GM19240 (cell line): ENCODE measurements around the gene SCRG1.
A peak's percentile ranks its signal among the peaks of the same experiment; 100 is the strongest.

Experiments used
- DNase-seq: peaks from one replicate; pipeline ENCODE4 v3.0.0; 2011; ENCODE audit warnings: low spot score; ENCODE audit not compliant: insufficient read length

SCRG1 gene

DNA sequence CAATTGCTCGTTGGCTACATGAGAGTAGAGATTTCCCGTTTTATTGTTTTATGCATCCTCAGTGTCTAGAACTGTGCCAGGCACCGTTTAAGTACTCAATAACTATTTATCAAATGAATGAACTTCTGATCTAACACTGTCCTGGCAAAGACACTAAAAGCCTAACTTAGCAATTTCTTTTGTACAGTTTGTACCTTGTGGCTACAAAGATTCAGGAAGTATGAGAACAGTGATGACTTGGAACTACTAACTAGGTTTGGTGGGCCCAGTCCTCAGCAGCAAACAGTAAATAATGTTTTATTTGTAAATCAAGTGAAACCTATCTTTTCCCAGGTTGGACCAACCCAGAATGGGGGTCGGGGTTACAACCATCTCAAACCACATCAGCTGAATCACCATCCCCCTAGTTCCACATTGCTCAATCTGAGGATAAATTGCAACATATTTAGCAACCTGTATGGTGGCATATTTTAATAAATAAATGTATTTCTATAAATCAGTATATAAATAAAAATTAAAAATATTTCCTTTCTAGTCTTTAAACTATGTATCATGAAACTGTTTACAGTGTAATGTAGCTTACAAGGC, 12.3 kb upstream of the SCRG1 start:
- no peak for DNase-seq

DNA sequence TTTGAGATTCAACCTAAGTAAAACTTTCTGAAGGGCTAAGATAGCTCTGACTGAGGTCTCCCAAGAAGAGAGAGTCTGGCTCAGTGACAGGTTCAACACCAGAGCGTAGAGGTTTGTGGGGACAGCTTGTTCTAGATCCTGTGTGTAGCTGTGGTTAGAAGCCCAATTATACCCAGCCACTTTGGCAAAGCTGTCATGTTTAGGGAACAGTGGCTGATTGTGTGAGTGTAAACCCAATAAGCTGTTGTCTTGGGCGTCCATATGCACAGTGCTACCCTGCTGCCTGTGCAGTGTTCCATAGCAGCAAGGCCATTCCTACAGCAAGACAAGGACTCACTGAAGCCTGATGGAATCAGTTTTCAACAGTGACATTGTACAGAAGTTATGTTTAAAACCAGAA, 11.2 kb upstream of the SCRG1 start:
- DNase-seq, result no peak

DNA sequence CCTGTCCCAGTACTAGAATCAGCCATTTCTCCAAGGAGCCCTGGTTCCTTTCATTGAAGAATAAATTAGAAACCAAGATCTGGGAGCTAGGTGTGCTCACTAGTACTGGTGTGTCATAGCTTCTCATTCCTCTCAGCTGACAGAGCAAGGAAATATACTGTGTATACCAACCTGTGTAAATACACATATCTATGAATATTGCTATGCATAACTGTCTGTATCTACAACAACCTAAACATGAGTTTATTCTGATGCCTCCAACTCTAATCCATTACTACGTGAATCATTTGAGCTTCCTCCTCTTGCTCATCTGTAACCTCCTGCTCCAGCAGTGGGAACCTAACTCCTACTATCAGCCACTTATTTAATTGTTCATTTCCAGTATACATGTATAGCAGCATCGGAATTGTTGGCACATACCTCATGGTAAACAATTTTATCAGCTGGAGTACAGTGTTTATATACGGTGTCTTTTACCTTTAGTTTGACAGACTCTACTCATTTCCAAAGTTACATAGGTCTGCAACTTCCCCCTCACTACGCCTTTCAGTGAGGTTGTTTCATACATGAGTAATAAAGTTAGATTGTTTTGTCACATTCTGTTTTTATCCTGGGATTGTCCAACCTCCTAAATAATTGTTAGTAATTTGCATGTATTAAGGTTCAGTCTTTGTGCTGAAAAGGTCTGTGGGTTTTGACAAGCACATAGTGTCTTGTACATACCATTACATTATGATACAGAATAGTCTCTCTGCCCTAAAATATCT, 7.1 kb upstream of the SCRG1 start:
- no peak for DNase-seq

DNA sequence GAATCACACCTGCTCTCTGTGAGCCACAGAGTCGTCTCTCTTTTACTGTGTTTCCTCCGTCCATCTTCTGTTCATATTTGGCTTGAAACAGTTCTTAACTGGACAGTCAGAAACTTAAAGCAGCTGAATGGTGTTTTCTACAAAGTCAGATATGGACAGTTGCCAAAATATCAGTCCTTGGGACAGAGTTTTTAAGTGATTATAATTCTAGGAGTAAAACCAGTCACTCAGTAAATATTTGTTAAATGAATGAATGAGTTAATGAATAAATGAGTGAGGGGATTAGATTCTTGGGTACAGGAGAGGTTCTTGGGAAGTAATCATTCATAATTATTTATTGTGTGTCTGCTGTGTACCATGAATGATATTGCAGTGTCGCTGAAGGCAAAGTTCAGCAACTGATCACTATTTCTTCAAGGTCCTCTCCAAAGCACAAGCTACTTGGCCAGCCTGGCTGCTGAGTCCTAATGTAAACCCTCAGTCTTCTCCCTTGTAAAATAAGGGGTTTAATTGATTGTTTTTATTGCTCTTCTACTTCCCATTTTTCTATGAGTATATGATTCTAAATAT, 5.5 kb upstream of the SCRG1 start:
- DNase-seq, result no peak

DNA sequence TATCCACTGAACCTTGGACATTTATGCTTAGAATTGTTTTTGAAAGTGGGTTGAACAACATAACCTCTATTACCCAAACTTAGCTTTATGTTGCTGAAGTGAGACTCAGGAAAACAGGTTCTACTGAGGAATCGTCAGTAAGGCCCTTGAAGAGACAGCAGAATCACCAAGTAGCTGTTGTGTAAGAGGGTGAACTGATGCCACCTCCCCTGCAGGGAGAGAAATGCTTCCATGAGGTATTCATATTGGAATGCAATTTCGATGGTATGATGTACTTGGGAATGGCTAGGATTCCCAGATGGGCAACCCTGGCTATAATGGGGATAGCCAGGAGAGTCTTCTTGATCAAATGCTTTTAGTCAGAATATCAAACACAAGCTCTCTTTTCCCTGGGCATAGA, 4.1 kb upstream of the SCRG1 start:
- no peak for DNase-seq

DNA sequence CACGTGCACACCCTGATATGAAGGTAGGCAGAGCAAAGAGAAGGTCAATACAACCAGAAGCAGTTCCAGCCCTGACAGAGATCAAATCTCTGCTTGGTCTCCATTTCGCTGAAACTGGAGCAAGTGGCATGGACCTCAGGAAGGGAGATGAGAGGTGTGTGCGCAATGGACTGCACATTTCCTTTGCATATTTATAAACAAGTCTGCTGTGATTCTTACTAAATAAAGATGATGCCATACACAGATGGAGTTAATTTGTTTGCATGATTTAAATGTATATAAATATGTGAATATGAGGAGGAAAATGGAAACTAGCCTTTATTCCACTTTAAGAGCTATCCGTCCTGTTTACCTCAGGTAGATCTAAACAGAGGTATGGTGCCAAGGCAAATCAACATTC, 2.1 kb upstream of the SCRG1 start:
- DNase-seq, result no peak

DNA sequence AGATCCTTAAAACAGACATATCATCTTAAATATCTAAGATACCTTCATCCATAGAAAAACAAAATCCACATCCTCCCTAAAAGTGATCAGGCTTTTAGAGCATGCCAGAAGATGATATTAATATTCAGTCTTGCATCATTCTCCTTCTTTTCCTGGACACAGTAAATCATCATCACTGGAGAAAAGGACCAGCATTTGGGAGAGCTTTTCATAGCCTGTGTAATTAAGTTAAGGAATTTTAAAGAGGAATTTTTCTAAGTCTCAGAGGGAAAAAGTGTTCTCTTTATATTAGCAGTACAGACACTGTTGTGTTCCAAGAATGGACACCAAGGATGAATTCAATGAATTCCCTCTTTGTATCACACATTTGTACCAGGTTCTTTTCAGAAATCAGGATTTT, 696 bp downstream of the SCRG1 start:
- no peak for DNase-seq

DNA sequence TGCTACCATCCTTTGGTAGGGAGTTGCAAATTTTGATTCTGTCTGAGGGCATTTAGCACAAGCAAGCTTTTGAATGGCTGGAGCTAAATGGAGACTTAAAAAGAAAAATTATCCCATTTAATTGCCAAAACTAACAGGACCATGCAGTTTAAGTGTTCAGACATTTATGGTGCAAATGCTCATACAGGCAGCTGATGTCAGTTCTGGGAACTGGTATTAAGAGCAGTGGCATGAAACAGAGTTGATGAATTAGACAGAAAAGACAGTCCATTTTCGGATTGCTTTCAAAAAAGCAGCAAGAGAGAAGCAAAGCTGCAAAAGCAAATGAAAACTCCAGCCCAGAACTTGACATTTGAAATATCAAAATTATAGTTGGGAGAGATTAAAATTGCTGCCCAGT, 1.3 kb downstream of the SCRG1 start:
- DNase-seq, result no peak

DNA sequence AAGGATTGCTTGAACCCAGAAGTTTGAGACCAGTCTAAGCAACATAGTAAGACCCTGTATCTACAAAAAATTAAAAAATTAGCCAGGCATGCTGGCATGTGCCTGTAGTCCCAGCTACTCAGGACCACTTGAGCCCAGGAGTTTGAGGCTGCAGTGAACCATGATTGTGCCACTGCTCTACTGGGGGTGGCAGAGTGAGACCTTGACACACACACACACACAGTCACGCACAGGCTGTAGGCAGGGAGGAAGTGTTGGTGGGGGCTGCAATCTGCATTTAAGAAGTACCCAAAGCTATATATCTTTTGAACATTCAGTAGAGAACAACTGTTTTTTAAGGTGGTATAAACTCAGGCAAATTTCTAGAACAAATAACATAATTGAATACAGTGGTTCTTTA, 7.2 kb downstream of the SCRG1 start:
- DNase-seq, result no peak

DNA sequence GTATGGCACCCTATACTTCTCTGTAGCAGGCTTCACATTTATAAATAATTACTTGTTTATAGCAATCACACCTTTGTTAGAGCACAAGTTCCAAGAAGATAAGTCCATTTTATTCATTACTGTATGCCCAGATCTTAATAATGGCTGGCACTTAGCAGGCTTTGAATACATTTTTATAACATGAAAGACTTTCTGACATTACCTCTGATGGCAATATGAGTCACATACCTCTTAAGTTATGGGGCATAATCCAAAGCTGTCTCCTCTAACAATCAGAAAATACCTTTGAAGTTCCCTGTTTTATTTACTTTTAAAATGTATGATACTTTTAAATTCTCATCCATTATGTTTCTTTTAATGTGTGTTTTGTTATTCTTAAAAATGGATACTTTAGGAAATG, 12.2 kb downstream of the SCRG1 start:
- DNase-seq, result no peak

DNA sequence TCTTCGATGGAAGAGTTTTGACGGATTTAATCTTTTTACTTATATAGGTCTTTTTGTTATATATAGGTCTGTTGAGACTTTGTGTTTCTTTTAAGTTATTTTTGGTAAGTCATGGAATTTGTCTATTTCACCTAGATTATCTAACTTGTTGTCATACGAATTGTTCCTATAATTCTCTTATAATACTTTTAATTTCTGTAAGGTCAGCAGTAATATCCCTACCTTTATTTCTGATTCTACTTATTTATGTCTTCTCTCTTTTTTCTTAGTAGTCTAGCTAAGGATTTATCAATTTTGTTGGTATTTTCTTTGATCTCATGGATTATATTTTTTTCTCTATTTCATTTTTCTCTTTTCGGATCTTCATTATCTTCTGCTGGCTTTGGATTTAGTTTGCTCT, 16.6 kb downstream of the SCRG1 start:
- no peak for DNase-seq

DNA sequence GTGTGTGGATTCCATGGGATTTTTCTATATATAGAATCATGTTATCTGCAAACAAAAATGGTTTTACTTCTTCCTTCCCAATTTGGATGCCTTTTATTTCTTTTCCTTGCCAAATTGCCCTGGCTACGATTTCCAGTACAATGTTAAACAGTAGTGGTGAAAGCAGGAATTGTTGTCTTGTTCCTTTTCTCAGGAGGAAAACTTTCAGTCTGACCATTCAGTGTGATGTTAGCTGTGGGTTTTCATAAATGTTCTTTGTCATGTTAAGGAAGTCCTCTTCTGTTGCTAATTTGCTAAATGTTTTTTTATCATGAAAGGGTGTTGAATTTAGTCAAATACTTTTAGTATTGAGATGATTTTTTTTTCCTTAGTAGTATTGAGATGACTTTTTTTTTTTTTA, 17.3 kb downstream of the SCRG1 start:
- DNase-seq, result no peak

DNA sequence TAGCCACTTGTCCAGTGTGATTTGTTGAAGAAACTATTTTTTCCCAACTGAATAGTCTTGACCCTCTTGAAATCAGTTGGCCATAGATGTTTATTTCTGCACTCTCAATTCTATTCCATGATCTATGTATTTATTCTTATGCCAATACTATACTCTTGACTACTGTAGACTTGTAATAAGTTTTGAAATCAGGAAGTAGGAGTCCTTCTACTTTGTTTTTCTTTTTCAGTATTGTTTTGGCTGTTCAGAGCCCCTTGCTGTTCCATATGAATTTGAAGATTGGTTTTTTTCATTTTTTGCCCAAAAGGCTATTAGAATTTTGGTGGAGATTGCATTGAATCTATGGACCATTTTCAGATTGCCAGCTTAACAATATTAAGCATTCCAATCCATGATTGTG, 17.9 kb downstream of the SCRG1 start:
- DNase-seq, result no peak

DNA sequence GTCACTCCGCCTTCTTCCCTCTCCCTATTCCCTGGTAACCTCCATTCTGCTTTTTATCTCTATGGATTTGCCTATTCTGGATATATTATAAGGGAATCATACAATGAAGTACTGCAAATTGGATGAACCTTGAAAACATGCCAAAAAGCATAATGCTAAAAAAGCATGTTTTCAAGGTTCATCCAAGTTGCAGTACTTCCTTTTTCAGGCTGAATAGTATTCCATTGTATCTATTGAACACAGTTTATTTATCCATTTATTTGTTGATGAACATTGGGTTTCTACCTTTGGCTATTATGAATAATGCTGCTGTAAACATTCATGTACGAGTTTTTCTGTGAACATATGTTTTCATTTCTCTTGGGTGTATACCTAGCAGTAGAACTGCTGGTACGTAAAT, 19.0 kb downstream of the SCRG1 start:
- no peak for DNase-seq

DNA sequence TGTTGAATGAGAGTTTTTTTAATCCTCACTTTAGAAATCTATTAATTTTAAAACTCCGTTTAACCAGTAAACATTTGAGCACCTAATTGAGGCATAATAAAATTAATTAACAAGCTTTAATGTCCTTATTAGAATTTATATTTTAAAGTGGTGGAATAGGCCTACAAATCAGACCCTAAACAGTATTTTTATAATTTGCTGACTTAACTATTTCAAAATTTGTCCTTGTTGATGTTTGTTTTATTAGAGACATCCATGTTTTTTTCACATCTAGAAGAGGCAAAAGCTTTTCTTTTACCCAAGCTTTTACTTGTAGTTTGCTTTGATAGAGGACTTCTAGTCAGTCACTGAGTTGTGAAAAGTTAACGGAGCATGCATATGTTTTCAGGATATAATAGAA, 24.3 kb downstream of the SCRG1 start:
- no peak for DNase-seq

DNA sequence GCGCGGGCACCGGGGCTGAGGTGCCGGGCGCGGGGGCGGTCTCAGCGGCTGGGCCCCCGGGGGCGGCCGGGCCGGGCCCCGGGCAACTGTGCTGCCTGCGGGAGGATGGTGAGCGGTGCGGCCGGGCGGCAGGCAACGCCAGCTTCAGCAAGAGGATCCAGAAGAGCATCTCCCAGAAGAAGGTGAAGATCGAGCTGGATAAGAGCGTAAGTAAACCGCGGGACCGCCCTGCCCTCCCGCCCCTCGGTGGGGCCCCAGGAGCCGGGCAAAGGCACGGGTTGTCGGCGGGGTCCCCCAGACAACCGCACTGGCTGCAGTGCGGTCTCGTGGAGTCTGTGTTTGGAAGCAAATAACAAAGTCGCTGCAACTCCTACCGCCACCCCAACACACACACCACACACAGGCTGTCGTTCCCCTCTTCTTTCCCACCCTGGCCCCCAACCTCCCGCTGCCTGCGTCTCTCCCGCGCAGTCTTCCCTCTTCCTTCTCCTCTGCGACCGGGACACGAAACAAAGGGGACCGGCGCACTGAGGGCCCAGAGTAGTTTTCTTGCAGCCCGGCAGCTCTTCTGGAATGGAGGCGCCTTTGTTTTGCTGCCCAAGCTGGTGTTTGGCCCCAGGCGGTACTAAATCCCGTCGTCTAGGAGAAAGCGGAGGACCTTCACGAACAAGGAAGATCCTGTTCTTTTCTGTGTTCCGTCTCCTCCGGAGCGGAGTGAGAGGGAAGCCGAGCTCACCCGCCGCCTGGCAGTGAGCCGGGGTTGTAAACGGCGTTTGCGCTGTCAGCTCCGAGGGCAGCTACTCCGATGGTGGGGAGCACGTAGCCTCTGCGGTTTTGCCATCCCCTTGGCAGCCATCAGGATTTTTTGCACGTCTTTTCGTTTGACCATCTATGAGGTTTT, 27.4 kb downstream of the SCRG1 start:
- DNase-seq, result no peak

DNA sequence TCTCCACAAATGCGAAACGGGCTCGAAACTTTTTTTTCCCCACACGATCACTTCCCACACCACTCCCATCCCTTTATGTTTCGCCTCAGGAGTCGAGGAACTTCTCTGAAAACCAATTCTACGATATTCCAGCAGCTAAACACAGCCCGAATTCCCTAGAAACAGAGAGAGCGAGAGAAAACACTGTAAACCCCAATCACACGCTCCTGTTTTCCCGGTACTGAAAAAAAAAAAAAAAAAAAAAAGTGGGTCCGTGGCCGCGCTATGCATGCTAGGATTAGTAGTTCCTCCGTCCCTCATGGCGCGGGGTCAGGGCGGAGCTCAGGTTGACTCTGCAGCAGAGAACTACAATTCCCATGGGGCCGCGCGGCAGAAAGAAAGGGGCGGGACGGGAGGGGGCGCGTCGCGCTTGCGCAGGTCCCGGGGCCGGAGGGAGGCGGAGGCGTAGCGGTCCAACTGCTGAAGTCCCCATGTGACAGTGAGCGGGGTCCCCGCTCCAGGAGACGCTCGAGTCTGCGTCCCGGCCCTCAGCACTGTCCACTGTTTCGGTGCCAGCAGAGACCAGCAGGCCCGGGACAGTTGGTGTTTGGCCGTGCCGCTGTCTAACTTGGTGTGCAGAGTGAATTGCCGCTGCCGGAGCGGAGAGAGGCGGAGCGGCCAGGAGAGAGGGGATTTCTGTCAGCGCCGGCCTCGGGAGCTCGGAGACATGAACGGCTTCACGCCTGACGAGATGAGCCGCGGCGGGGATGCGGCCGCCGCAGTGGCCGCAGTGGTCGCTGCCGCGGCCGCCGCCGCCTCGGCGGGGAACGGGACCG, 28.2 kb downstream of the SCRG1 start, which contains the start of gene SAP30:
SAP30 (plus strand) TSS at position 478 of the 815 bp plus-strand sequence; CDS start at position 707, 229 bp downstream.
- DNase-seq, result peak; percentile 59

DNA sequence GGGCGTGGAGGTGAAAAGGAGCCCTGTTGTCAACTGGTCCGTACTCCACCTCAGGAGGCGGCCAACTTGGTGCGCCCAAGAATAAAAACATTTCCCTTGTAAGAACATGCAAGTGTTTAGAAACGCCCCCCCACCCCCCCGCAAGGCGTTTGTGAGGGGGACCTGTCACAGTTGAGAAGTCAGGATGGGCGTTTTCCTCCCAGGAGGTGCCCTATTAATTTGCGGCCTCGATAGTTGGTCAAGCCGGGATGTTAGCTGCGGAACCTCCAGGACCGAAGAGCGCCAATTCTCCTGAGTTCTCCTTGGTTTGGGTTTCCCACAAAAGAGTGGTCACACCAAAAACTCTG, 28.8 kb downstream of the SCRG1 start:
- no peak for DNase-seq

DNA sequence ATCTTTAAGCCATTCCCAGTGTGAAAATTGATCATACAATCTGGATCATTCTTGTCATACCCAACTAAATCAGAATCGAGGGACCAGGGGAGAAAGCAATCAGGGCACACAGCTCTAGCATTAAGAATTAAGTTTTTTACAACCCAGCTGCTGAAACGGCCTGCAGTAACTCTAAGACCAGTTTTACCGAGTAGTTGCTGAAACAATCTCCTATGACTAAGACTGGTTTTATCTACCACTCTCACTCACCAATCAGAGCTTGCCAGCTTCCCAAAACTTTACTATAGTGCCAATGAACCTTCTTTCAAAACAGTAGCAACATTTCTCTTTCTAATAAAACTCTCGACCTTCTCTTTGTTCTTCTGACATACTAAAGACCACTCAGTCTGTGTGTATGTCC, 31.0 kb downstream of the SCRG1 start:
- DNase-seq, result no peak

DNA sequence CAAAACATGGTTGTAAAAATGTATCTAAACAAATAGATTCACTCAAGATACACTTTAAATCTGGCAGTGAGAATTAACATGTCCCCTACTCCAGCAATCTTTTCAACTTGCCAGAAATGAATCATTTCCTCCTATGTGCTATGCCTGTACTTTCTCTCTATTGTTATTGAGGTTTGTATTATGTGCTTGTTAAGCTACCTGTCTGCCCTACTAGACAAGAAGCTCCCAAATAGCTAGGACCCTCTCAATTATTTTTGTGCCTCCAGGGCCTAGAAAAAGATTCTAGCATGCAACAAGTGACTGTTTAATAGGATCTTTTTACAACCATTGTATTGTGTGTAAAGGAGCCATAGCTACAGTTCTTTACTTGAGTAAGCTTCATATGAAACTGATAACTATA, 31.6 kb downstream of the SCRG1 start:
- no peak for DNase-seq

DNA sequence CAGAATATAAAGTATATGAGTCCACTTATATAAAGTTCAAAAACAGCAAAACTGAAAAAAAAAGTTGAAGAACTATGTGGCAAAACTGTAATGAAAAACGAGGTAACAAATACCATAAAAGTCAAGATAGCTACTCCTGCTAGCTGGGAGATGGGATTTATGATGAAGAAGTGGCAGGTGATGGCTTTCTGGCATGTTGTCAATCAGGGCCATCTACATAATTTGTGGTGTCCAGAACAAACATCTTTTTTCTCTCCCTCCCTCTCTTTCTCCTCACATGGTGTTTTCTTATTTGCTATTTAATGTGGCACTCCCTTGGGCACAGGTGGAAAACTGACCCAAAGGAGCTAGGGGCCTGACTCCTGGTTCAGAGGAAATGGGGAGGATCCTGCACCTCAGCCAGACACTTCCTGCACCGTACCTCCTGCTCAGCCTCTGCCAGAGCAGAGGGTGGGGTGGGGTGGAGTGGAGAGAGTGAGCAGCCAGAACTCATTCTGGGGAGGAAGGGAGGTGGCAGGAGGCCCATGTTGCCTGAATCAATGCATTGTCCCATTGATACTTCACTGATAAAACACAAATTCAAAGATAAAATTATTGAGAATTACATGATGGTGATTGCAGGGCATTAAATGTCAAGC, 33.4 kb downstream of the SCRG1 start:
- no peak for DNase-seq
